Omental fat pad (tissue), 4 donors: ENCODE measurements around the gene GCSAM. TPM values are rescaled to one million over a fixed set of nuclear protein-coding genes. Genes with fewer than 3 reads are reported as not detected.

ENCODE experiments used
- ATAC-seq: fragments of 150-250 bp; one replicate; pipeline ENCODE4 v1.9.1; 2016; ENCODE audit warnings: mild to moderate bottlenecking, moderate library complexity; ENCODE audit not compliant: low FRiP score
- DNase-seq: peaks from one replicate; pipeline ENCODE4 v3.0.0-alpha.2; 2019; ENCODE audit warnings: low spot score
- CTCF ChIP-seq, 3 donors: fragments of 450-650 bp; IDR thresholded peaks; one replicate each; pipeline ENCODE4 v1.5.1; 2016 to 2017; ENCODE audit warnings: antibody characterized with exemption in 3 of 3, mild to moderate bottlenecking in 3 of 3, moderate library complexity in 2 of 3
- total RNA-seq, 4 donors: library from RNA; depleted of rRNA; stranded (reverse); fragments of >200 nt; gene quantifications; one replicate each; pipeline ENCODE4 v1.1.0, GENCODE V29; 2016

Gene GCSAM
- total RNA-seq, 4 donors from 2014 or later = 0.47 to 0.88 (median 0.48) TPM; not detected in 1

GRCh38 chr3:112136046-112136445 is 3.0 kb upstream of the GCSAM start:
- ATAC-seq (no peak), DNase-seq (no peak)
- no peak for TF ChIP-seq CTCF (IDR thresholded peaks at IDR 0.05)

GRCh38 chr3:112134335-112135124 is 1.5 kb upstream of the GCSAM start:
- DNase-seq (no peak), ATAC-seq (no peak)
- no peak for TF ChIP-seq CTCF (IDR thresholded peaks at IDR 0.05)

- DNase-seq = no peak
- TF ChIP-seq CTCF (IDR thresholded peaks at IDR 0.05) = no peak
- no peak for ATAC-seq
Observed at GRCh38 chr3:112133626-112134334, 732 bp upstream of the GCSAM start.

GRCh38 chr3:112132554-112132953 is 494 bp downstream of the GCSAM start:
- no peak for TF ChIP-seq CTCF (IDR thresholded peaks at IDR 0.05)
- ATAC-seq = no peak

GRCh38 chr3:112132088-112132487 is 960 bp downstream of the GCSAM start:
- no peak for TF ChIP-seq CTCF (IDR thresholded peaks at IDR 0.05)
- ATAC-seq = no peak
- DNase-seq = no peak

More at GRCh38 chr3:112132554-112132953, 494 bp downstream of the GCSAM start:
- DNase-seq = no peak

- DNase-seq = no peak
- ATAC-seq = no peak
- TF ChIP-seq CTCF (IDR thresholded peaks at IDR 0.05) = no peak
Observed at GRCh38 chr3:112131111-112131510, 1.9 kb downstream of the GCSAM start.

- no peak for ATAC-seq
- DNase-seq = no peak
- TF ChIP-seq CTCF (IDR thresholded peaks at IDR 0.05) = no peak
Observed at GRCh38 chr3:112130638-112130993, 2.4 kb downstream of the GCSAM start.
